ENCODE data around the gene ZFHX3. TPM values are rescaled to one million over a fixed set of nuclear protein-coding genes. Genes with fewer than 3 reads are reported as not detected.

ZFHX3 gene
- total RNA-seq, 6 experiments from 2014 or later = 14.5 to 25.8 (median 15.8) TPM

DNA sequence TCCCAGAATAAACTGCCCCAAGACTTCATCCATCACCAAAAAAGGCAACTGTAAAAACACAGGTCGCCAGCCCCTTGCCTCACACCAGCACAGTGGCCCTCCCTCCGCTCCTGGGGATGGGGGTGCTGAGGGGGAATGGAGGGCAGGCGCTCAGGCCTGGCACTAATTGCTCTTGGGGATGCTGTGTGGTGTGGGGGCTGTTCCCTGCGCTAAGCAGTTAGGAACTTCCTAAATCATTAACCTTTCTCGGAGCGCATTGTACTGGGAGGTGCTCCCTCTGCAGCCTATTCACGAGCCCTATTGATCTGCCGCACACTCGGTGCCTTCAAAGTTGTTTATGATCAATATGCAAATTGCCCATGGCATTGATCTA lies 199.9 kb downstream of the ZFHX3 start:
- peaks cover 8% of the 10 kb centered on the region for H3K27me3 Mint-ChIP-seq (ENCODE audit: insufficient read depth)
- no peak for DNase-seq
- H3K4me3 Mint-ChIP-seq = no peak overlapping the region
- peak overlapping the region; percentile 96 for H3K27ac Mint-ChIP-seq
- no peak for TF ChIP-seq CTCF (IDR thresholded peaks at IDR 0.05)
- H3K9me3 Mint-ChIP-seq = no peaks in the 10 kb centered on the region
- peaks cover 48% of the 10 kb centered on the region for H3K4me1 Mint-ChIP-seq (ENCODE audit: low read depth)
- peaks cover 21% of the 10 kb centered on the region for H3K36me3 Mint-ChIP-seq (ENCODE audit: low read depth)

DNA sequence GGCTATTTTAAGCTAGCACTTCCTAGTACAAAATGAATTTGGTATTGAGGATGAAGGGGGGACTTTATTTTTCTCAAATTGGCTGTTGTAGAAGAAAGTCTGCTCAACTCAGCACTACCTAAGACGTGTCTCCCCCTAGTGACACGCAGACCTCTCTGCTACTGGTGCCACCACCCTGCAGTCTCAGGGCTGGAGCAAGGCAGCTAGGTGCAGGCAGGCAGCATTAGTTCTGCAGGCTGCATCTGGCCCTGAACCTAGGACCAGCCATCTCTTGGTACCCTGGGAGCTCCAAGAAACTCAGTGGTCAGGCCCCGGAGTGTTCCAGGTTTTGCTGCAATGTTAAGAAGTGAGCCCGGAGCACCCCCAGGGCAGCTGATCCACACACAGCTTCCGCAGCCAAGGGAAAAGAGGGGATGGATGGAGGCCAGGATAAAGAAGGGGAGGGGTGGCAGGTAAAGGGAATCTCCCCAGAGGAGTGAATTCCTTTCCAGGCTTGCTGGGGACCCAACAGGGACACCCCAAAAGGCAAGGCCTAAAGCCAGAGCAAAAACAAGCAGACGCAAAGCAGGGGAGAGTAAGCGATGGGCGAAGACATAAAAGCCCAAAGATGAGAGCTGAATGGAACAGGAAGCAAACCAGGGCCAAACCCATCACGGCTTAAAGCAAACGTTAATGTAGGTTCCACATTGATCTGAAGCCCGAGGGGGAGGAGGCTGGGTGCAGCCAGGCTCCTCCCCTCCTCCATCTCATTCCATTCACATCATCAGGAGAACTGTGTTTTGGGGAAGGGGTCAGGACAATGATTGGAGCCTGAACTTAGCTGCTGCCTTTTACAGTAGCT lies 200.5 kb downstream of the ZFHX3 start:
- peak; percentile 39 for DNase-seq
- Mint-ChIP-seq H3K4me3 (no peak overlapping the region), H3K36me3 (ENCODE audit: low read depth) (peaks cover 16% of the 10 kb centered on the region; the same call in 1 of the 2 replicates), H3K9me3 (no peaks in the 10 kb centered on the region), H3K4me1 (ENCODE audit: low read depth) (peaks cover 48% of the 10 kb centered on the region), H3K27me3 (ENCODE audit: insufficient read depth) (peaks cover 8% of the 10 kb centered on the region), H3K27ac (peak overlapping the region; percentile 96)
- TF ChIP-seq CTCF (IDR thresholded peaks at IDR 0.05) = peak; percentile 69

DNA sequence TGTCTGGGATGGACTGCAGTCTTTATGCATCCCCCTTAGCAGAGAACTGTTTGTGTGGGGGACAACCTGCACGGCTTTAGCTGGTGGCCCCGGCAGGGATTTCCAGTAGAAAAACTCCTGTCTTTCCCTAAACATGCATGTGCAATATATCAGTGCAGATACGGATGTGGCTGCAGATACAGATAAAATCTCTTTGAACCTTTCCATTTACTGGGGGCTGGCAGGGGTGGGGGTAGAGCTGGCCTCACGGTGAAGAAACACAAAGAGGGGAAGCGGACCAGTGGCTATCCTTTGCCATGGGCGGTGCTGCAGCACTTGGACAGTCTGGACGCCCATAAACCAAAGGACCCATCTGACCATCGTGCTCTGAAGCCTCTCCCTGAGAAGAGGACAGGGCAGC lies 201.3 kb downstream of the ZFHX3 start:
- no peak for DNase-seq
- H3K9me3 Mint-ChIP-seq = no peaks in the 10 kb centered on the region
- H3K36me3 Mint-ChIP-seq (ENCODE audit: low read depth) = 0 out of 2 replicates have a peak, but pooled peaks cover 16% of the 10 kb centered on the region
- H3K27me3 Mint-ChIP-seq (ENCODE audit: insufficient read depth) = peaks cover 8% of the 10 kb centered on the region
- no peak overlapping the region for H3K27ac Mint-ChIP-seq
- no peak overlapping the region for H3K4me3 Mint-ChIP-seq
- peaks cover 55% of the 10 kb centered on the region for H3K4me1 Mint-ChIP-seq (ENCODE audit: low read depth)
- TF ChIP-seq CTCF (IDR thresholded peaks at IDR 0.05) = no peak

DNA sequence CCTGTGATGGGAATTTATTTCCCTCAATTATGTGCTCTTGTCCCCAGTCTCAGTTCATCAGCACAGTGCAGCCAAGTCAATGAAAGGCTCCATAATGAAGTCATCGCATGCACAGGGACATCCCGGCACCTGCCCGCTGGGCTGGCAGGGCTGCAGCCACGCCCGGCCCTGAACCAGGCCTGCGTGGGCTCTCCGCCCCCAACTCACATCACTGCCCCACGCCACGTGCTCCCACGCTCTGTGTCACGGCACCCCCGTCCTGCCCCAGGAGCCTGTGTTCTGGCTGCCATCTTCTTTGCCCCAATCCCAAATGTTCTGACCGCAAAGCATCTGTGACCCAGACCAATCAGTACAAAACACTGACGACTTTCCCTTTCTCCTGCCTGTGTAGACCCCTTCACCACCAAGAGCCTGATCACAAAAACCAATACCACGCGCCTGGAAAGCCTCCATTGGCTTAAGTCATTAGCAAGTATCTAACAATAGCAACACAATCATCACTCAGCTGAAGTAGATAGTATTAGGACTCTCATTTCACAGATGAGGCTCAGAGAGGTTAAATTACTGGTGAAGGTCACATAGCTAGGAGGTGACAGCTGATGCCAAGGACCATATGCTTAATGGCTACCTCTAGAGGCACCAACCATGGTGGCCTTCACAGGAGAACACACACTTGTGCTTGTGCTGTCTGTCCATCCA lies 202.5 kb downstream of the ZFHX3 start:
- H3K36me3 Mint-ChIP-seq (ENCODE audit: low read depth) = 0 out of 2 replicates have a peak, but pooled peaks cover 16% of the 10 kb centered on the region
- H3K4me3 Mint-ChIP-seq = no peak overlapping the region
- no peak for TF ChIP-seq CTCF (IDR thresholded peaks at IDR 0.05)

DNA sequence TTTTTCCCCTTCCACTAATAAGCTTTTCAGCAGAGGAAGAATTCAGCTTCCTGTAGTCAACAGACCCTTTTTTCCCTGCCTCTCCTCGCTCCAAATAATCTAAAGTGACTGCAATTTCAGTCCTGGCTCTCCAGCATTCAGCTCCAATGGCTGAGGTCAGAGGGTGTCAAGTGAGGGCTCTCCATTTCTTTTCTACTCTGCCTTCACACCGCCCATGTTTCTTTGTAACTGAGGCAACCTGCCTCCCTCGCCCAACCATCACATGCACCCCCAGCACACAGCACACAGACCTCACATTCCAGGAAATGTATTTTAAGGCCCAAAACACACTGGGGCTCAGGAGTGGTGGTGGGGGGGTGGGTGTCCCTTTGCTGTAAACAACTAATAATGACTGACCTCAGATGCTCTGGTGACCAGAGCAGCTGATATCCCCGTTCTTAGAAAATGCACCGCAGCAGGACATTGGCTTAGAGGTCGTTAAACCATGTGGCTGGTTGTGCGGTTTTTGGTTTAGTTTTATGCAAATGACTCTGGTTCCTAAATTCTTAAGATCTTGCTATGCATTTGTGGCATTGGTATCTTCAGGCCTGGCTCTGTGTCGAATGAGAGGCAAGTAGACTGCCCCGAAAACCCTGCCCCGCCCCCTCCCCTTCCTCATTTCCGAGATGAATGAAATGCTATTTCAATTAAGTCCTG lies 203.6 kb downstream of the ZFHX3 start:
- 0 out of 2 replicates have a peak, but pooled peaks cover 13% of the 10 kb centered on the region for H3K36me3 Mint-ChIP-seq (ENCODE audit: low read depth)
- no peak for TF ChIP-seq CTCF (IDR thresholded peaks at IDR 0.05)
- no peaks in the 10 kb centered on the region for H3K9me3 Mint-ChIP-seq
- H3K27me3 Mint-ChIP-seq (ENCODE audit: insufficient read depth) = peaks cover 3% of the 10 kb centered on the region; the same call in 1 of the 2 replicates
- no peak for DNase-seq
- H3K4me1 Mint-ChIP-seq (ENCODE audit: low read depth) = peaks cover 54% of the 10 kb centered on the region
- no peak overlapping the region for H3K27ac Mint-ChIP-seq
- H3K4me3 Mint-ChIP-seq = no peak overlapping the region

More for the DNA sequence above, 202.5 kb downstream of the ZFHX3 start:
- H3K9me3 Mint-ChIP-seq = no peaks in the 10 kb centered on the region
- H3K27ac Mint-ChIP-seq = no peak overlapping the region; the same call in 1 of the 2 replicates
- peaks cover 55% of the 10 kb centered on the region for H3K4me1 Mint-ChIP-seq (ENCODE audit: low read depth)
- peaks cover 6% of the 10 kb centered on the region for H3K27me3 Mint-ChIP-seq (ENCODE audit: insufficient read depth)
- no peak for DNase-seq

Data from HFFc6 (cell line).